ENCODE measurements around the gene DPYSL4. TPM values are rescaled to one million over a fixed set of nuclear protein-coding genes. Genes with fewer than 3 reads are reported as not detected.

DPYSL4 gene
- total and polyA plus RNA-seq, 2 of the 13 experiments (the other 11 are each of a cell fraction or from before 2014, with no cell fraction given): 0.84 to 1.2 TPM

DNA sequence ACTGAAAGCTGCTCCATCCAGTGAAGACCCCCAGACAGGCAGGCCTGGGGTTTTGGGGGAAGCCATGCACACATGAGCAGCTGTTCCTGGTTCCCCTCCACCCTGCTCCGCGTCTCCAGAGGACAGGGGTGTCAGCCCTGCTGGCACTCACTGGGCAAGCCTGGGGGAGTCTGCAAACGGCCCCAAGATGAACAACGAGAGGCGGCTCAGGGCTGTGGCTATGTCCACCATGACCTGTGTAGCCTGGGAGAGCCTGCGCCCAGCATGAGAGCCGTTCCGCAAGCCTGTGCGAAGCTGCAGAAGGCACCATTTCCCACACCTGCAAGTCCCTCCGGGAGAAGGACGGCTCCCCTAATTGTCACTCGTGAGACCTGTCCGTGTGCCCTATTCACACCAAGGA lies 59.5 kb downstream of the DPYSL4 start:
- in situ Hi-C loops (cut with HindIII; ENCODE audit: extremely low pct_ligation_motif_present, low pct_unique_long_range_greater_than_20kb): no loop called here

DNA sequence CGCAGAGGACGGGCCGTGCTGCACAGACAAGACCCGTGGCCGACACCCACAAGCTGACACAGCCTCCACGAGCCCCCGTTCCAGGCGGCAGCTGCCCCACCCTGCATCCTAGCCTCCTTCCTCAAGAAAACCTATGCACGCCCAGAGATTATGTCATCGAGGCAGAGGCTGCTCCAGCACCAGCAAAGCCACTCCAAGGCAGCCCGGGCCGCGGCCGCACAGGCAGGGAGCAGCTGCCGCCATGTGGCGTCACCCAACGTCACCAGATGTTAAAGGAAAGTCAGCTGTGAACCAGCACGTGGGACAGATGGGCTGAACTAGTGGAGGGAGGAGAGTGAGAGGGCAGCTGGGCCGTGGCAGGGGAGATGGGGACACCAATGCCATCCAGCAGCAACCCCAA lies 61.2 kb downstream of the DPYSL4 start:
- BruUV-seq (replicated peaks): no TSS peak
- Histone ChIP-seq H3K27ac (ENCODE audit: extremely low read length, insufficient read depth, low read length) (no peak overlapping the region), H2AFZ (ENCODE audit: low read length) (no peak overlapping the region), H3K9me3 (ENCODE audit: low read length) (no peaks in the 10 kb centered on the region), H3K9ac (ENCODE audit: insufficient read depth, low read depth, low read length) (no peak overlapping the region), H3K36me3 (replicated peaks in 1 of 2; ENCODE audit: control insufficient read depth in 1 of 2, insufficient read depth in 2 of 2, low read length in 2 of 2) (no peaks in the 10 kb centered on the region), H3K4me3 (replicated peaks in 1 of 3; ENCODE audit: insufficient read depth in 1 of 3, low read depth in 2 of 3, low read length in 3 of 3) (no peak overlapping the region), H3K4me1 (ENCODE audit: insufficient read depth, low read length) (peaks cover 32% of the 10 kb centered on the region), H3K79me2 (ENCODE audit: insufficient read depth, low read length) (no peaks in the 10 kb centered on the region), H3K4me2 (ENCODE audit: low read depth, low read length) (no peak overlapping the region), H4K20me1 (ENCODE audit: insufficient read depth, low read length) (no peaks in the 10 kb centered on the region), H3K27me3 (ENCODE audit: control insufficient read depth in 1 of 2, insufficient read depth in 2 of 2, low read length in 2 of 2) (no peaks in the 10 kb centered on the region)
- FAIRE-seq (no peak), DNase-seq (ENCODE audit: low spot score) (no peak), ATAC-seq (no peak)
- POLR2A ChIA-PET: no interaction called here
- intact Hi-C loops (cut with micrococcal nuclease; ENCODE audit: unreplicated experiment): no loop called here
- CTCF ChIA-PET (ENCODE audit: low intra/inter-chr PET ratio, low total read pairs): no interaction called here
- TF ChIP-seq ZNF761 (CRISPR knock-in tag; conservative IDR thresholded peaks at IDR 0.05) (no peak), ARHGAP35 (CRISPR knock-in tag; IDR thresholded peaks at IDR 0.05; ENCODE audit: borderline replicate concordance) (no peak), ZNF788 (CRISPR knock-in tag; IDR thresholded peaks at IDR 0.05; ENCODE audit: borderline replicate concordance) (no peak), ZBTB38 (CRISPR knock-in tag; IDR thresholded peaks at IDR 0.05) (no peak), ZKSCAN8 (CRISPR knock-in tag; IDR thresholded peaks at IDR 0.05; ENCODE audit: borderline replicate concordance) (no peak)
- 80% methylated on average over 10 of the region's 19 CpGs for WGBS (ENCODE audit: low lambda C conversion rate)
- in situ Hi-C loops (cut with HindIII; ENCODE audit: extremely low pct_ligation_motif_present, low pct_unique_long_range_greater_than_20kb): no loop called here

More for the DNA sequence above, 59.5 kb downstream of the DPYSL4 start:
- H2AFZ ChIP-seq (ENCODE audit: low read length): no peak overlapping the region
- H3K4me1 ChIP-seq (ENCODE audit: insufficient read depth, low read length): peaks cover 16% of the 10 kb centered on the region
- no peaks in the 10 kb centered on the region for H3K27me3 ChIP-seq (ENCODE audit: control insufficient read depth in 1 of 2, insufficient read depth in 2 of 2, low read length in 2 of 2)
- ATAC-seq (no peak), FAIRE-seq (no peak), DNase-seq (ENCODE audit: low spot score) (no peak)
- no peaks in the 10 kb centered on the region for H3K79me2 ChIP-seq (ENCODE audit: insufficient read depth, low read length)
- POLR2A ChIA-PET: no interaction called here
- WGBS (ENCODE audit: low lambda C conversion rate): 87% methylated on average over 7 of the region's 13 CpGs
- TF ChIP-seq ZNF124 (CRISPR knock-in tag; IDR thresholded peaks at IDR 0.05): no peak
- TF ChIP-seq, protein P1, sequence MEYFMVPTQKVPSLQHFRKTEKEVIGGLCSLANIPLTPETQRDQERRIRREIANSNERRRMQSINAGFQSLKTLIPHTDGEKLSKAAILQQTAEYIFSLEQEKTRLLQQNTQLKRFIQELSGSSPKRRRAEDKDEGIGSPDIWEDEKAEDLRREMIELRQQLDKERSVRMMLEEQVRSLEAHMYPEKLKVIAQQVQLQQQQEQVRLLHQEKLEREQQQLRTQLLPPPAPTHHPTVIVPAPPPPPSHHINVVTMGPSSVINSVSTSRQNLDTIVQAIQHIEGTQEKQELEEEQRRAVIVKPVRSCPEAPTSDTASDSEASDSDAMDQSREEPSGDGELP (IDR thresholded peaks at IDR 0.05; ENCODE audit: borderline replicate concordance, low read depth): no peak
- TF ChIP-seq, protein P2, sequence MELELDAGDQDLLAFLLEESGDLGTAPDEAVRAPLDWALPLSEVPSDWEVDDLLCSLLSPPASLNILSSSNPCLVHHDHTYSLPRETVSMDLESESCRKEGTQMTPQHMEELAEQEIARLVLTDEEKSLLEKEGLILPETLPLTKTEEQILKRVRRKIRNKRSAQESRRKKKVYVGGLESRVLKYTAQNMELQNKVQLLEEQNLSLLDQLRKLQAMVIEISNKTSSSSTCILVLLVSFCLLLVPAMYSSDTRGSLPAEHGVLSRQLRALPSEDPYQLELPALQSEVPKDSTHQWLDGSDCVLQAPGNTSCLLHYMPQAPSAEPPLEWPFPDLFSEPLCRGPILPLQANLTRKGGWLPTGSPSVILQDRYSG (CRISPR knock-in tag; IDR thresholded peaks at IDR 0.05): no peak
- no peak for TF ChIP-seq CC2D1A (CRISPR knock-in tag; IDR thresholded peaks at IDR 0.05)
- TF ChIP-seq MTF1 (CRISPR knock-in tag; IDR thresholded peaks at IDR 0.05): no peak
- no peak for TF ChIP-seq RAD21 (CRISPR knock-in tag; IDR thresholded peaks at IDR 0.05)
- no peak for TF ChIP-seq ZNF563 (CRISPR knock-in tag; IDR thresholded peaks at IDR 0.05)
- no peak for TF ChIP-seq PPARG (CRISPR knock-in tag; conservative IDR thresholded peaks at IDR 0.05)
- TF ChIP-seq GTF2F1 (IDR thresholded peaks at IDR 0.05; ENCODE audit: low read length): no peak
- no peak for TF ChIP-seq DNMT1 (CRISPR knock-in tag; IDR thresholded peaks at IDR 0.05)
- TF ChIP-seq ATF1 (CRISPR knock-in tag; IDR thresholded peaks at IDR 0.05): no peak
- TF ChIP-seq HMG20B (CRISPR knock-in tag; conservative IDR thresholded peaks at IDR 0.05): no peak
- no peak for TF ChIP-seq ZNF44 (CRISPR knock-in tag; IDR thresholded peaks at IDR 0.05)
- TF ChIP-seq HDAC1 (CRISPR knock-in tag; IDR thresholded peaks at IDR 0.05): no peak
- TF ChIP-seq MIER2 (CRISPR knock-in tag; IDR thresholded peaks at IDR 0.05): no peak
- TF ChIP-seq SIN3B (IDR thresholded peaks at IDR 0.05; ENCODE audit: low read length): no peak
- no peak for TF ChIP-seq ZNF891 (CRISPR knock-in tag; IDR thresholded peaks at IDR 0.05)
- H3K4me3 ChIP-seq (replicated peaks in 1 of 3; ENCODE audit: insufficient read depth in 1 of 3, low read depth in 2 of 3, low read length in 3 of 3): no peak overlapping the region
- intact Hi-C loops (cut with micrococcal nuclease; ENCODE audit: unreplicated experiment): no loop called here
- CTCF ChIA-PET (ENCODE audit: low intra/inter-chr PET ratio, low total read pairs): no interaction called here
- no peaks in the 10 kb centered on the region for H3K9me3 ChIP-seq (ENCODE audit: low read length)
- H3K9ac ChIP-seq (ENCODE audit: insufficient read depth, low read depth, low read length): no peak overlapping the region
- H3K27ac ChIP-seq (ENCODE audit: extremely low read length, insufficient read depth, low read length): no peak overlapping the region
- no peaks in the 10 kb centered on the region for H4K20me1 ChIP-seq (ENCODE audit: insufficient read depth, low read length)
- no peaks in the 10 kb centered on the region for H3K36me3 ChIP-seq (replicated peaks in 1 of 2; ENCODE audit: control insufficient read depth in 1 of 2, insufficient read depth in 2 of 2, low read length in 2 of 2)
- no peak overlapping the region for H3K4me2 ChIP-seq (ENCODE audit: low read depth, low read length)
- BruUV-seq (replicated peaks): no TSS peak
